Inflammatory macrophage treated with lipopolysaccharide for 1 hour (primary cell): Measurements from ENCODE around the gene ATRN.
"Not testable (repeated sequence)": the region's sequence is repeated elsewhere in the genome, so short reads cannot be mapped to it uniquely, and the experiment has no call there.

Experiments used
- DNase-seq, 2 donors: peaks; one replicate each; pipeline ENCODE4 v3.0.0-alpha.2; 2020 to 2022

The ATRN gene

DNA sequence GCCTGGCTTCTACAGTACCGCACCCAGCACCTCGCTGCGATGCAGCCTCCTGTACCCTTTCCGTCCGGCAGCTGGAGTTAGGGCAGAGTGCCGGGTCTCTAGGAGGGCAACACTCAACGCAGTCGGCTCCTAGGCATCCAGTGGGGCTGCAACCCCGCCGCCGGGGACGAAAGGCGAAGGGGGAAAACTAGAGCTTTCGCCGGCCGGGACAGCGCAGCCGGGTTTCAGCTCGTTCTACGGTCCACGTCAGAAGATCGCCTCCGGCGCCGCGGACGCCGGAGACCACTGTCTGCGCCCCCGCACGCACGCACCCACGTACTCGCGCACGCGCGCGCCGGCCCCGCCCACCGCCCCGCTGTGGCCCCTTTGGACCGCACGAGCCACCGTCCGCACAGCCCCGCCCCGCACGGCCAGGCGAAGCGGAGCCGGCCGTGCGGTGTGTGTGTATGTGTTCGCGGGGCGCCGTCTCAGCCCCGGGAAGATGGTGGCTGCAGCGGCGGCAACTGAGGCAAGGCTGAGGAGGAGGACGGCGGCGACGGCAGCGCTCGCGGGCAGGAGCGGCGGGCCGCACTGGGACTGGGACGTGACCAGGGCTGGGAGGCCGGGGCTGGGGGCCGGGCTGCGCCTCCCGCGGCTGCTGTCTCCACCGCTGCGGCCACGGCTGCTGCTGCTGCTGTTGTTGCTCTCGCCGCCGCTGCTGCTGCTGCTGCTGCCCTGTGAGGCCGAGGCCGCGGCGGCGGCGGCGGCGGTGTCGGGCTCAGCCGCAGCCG lies at the start of gene ATRN:
Gene ATRN, plus strand, starts transcription at position 392 of the 770 bp plus-strand sequence. Its CDS starts 90 bp downstream, at position 482.
- DNase-seq, result peak; percentile 83 to 93

- DNase-seq, result no peak
These were observed 48.8 kb upstream of the ATRN start for GRCh38 chr20:3421985-3422384.

DNA sequence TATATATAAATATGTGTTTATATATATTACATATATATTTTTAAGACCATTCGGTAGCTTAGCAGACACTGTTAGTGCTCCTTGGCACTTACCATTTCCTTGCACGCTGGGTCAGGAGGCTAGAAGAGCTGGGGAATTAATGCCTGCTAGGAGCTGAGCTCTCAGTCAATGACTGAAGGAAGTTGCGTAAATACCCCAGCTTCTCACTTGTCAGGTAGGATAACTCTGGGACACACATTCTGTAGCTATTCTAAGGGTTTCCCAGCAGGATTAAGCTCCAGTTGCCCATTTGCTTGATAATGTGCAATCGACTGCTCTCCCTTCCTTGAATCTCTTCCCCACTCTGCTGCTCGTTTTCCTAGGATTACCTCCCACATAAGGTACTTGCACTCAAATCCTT lies 47.7 kb upstream of the ATRN start:
- DNase-seq, result no peak

DNA sequence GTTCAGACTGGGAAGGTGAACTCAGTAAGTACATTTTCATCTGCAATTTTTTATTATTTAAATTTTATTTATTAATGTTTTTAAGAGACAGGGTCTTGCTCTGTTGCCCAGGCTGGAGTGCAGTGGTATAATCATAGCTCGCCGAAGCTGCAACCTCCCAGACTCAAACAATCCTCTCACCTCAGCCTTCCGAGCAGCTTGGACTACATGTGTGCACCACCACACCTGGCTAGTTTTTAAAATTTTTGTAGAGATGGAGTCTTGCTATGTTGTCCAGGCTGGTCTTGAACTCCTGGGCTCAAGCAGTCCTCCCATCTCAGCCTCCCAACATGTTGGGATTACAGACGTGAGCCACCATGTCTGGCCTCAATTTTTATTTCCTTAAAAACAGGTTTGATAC lies 44.1 kb upstream of the ATRN start:
- not testable (repeated sequence) for DNase-seq

DNA sequence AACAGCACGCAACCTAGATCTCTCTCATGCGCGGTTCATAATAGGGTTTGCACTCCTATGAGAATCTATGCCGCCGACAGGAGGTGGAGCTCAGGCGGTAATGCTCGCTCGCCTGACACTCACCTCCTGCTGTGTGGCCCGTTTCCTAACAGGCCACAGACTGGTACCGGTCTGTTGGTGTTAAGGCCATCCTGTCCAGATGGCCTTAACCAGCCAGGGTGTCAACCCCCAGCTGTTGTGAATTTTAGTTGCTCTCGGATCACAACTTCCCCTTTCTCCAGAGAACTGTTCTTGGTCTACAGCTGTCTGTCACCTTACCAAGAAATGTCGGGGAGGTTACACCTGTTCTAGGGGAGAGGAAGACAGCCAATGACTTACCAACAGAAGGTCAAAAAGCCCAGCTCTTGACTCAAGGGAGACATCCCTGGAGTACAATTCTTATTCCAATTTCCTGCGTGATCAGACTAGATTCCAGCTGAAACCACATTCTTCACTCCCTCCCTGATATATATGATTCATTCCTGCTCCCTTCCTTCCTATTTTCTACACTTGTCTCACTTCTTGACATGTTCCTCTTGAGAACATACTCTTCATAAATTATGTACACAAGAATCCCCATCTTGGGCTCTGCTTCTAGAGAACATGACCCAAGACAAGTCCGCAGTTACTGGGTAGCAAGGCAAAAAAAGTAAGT lies 40.3 kb upstream of the ATRN start:
- peak; percentile 40 to 45 for DNase-seq

- no peak for DNase-seq
These were observed 39.7 kb upstream of the ATRN start for GRCh38 chr20:3431109-3431508.

DNA sequence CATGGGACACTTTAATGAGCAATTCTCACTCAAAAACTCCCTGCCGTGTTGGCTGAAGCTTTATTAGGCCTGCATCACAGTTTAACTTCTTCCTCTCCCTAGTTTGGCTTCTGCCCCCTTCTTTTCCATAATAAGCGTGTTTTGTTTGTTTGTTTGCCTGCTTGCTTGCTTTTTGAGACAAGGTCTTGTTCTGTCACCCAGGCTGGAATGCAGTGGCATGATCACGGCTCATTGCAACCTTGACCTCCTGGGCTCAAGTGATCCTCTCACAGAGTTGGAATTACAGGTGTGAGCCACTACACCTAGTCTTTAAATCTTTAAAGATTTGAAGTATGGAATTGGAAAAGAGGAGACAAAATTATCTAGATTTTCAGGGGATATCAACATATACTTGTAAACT lies 38.0 kb upstream of the ATRN start:
- DNase-seq, result no peak

- no peak for DNase-seq
These were observed 37.1 kb upstream of the ATRN start for GRCh38 chr20:3433744-3434143.

- DNase-seq, result peak; percentile 48 to 67
These were observed 36.6 kb upstream of the ATRN start for GRCh38 chr20:3434232-3434631.

GRCh38 chr20:3436864-3437574 lies 33.8 kb upstream of the ATRN start:
- DNase-seq, result no peak

DNA sequence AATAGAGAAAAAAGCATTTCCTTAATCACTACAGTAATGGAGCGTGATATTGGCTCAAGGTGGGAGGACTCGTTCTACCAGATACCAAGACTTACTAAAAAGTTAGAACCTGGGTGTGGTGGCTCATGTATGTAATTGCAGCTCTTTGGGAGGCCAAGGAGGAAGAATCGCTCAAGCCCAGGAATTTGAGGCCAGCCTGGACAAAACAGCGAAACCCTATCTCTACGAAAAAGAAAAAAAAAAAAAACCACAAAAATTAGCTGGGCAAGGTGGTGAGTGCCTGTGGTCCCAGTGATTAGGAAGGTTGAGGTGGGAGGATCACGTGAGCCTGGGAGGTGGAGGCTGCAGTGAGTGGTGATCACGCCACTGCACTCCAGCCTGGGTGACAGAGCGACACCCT lies 24.0 kb upstream of the ATRN start:
- no peak for DNase-seq

DNA sequence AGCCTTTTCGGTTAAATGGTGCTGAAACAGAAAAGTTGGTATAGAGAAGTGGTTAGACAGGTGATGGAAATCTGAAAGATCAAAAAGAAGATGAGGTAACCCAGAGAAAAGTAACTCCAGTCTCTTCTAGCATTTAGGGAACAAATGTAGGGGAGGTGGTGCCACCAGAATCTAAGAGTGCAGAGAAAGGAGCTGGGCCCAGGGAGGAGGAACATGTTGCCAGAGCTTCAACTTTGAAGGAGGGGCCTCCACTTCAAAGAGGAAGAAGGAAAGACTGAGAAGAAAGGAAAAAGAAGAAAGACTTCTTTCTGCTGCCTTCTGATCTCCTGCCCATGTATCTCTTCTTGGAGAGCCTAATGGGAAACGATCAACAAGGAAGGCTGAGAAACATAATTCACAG lies 23.5 kb upstream of the ATRN start:
- DNase-seq, result peak in 1 of 2 donors; percentile 4

GRCh38 chr20:3449319-3449718 lies 21.5 kb upstream of the ATRN start:
- DNase-seq, result no peak

GRCh38 chr20:3452136-3452535 lies 18.7 kb upstream of the ATRN start:
- no peak for DNase-seq

DNA sequence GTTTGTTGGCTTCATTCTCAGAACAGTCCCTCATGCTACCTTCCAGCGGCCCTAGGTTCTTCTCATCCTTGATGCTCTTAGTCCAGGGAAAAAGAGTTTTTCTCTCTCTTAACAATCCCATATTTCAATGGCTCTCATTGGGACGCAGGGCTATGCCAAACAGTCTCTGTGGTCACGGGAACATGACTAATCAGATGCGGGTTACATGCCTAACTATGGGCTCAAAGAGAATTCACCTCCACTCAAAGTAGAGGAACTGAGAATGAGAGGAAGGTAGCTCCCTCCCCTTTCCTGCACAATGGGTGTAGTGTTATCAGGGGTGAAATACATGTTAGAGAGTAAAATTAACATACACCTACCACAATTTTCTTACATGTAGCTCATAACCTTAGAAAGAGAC lies 18.1 kb upstream of the ATRN start:
- DNase-seq, result no peak

DNA sequence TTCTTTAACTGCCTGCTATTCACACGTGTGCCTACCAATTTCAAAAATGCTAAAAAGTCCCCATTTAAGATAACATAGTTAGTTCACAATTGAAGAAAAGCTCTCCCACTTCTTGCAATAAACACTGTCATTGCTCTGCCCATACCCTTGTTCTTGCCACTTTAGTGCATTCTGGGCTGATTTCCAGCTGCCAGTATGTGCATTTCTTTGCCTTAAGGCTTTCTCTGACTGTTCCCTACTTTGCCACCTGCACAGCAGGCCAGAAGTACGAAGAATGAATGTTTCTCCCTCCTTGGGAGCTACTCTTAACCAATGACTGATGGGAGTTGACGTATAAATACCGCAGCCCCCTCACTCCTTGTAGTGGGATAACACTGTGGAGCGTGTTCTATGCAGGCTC lies 16.0 kb upstream of the ATRN start:
- DNase-seq, result no peak

DNA sequence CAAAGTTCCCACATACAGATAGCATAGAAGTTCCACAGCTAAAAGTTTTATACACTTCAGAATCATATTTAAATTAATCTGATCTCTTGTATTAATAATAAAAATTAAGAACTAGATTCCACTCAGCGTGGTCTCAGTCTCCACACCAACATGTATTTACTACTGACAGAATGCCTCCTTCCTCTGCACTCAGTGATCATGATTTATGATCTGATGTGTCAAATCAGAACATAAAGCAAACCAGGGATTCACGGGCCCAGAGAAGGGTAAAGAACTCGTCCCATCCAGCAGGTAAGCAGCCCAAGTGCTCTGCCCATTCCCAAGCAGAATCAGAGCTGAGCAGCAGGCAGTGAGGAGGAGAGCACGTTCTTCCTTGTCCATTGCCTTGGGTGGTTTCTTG lies 14.2 kb upstream of the ATRN start:
- DNase-seq, result no peak

- DNase-seq, result no peak
These were observed 10.9 kb upstream of the ATRN start for GRCh38 chr20:3459881-3460307.

GRCh38 chr20:3461211-3461771 lies 9.5 kb upstream of the ATRN start:
- DNase-seq, result no peak

GRCh38 chr20:3461911-3462677 lies 8.7 kb upstream of the ATRN start:
- DNase-seq, result no peak

GRCh38 chr20:3464166-3464565 lies 6.7 kb upstream of the ATRN start:
- DNase-seq, result no peak

DNA sequence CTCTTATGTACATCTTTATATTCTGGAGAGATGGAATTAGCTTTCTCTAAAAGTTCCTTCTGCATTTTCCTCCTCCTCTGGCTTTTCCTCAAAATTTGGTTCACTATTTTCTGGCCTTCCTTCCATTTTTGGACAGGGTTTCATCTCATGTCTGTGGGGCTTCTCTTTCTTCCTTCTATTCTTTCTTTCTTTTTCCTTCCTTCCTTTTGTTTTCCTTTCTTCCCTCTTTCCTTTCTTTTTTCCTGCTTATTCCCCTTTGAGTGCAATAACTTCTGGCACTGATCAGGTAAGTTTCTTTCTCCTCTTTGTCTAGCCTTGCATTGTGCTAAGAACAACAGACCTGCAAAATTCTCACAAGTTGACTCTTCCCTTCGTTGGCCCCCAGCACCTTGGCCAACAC lies 5.5 kb upstream of the ATRN start:
- DNase-seq, result no peak

- DNase-seq, result no peak
These were observed 601 bp upstream of the ATRN start for GRCh38 chr20:3470208-3470626.
